ENCODE measurements around the gene MGAT5B. TPM values are rescaled to one million over a fixed set of nuclear protein-coding genes. Genes with fewer than 3 reads are reported as not detected.
A peak's percentile ranks its signal among the peaks of the same experiment; 100 is the strongest.

The MGAT5B gene
- total and polyA plus RNA-seq, 9 of the 15 experiments (the other 6 are each of a cell fraction or from before 2014, with no cell fraction given) = 0.09 to 0.43 (median 0.18) TPM; not detected in 4

GRCh38 chr17:76862494-76862893, 5.7 kb upstream of the MGAT5B start:
- CTCF ChIA-PET (ENCODE audit: low intra/inter-chr PET ratio) = no interaction called here
- TF ChIP-seq, protein P1, sequence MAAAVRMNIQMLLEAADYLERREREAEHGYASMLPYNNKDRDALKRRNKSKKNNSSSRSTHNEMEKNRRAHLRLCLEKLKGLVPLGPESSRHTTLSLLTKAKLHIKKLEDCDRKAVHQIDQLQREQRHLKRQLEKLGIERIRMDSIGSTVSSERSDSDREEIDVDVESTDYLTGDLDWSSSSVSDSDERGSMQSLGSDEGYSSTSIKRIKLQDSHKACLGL (CRISPR knock-in tag; IDR thresholded peaks at IDR 0.05; ENCODE audit: borderline replicate concordance, poor library complexity, severe bottlenecking) = no peak
- TF ChIP-seq FOXP4 (CRISPR knock-in tag; IDR thresholded peaks at IDR 0.05; ENCODE audit: borderline replicate concordance) (no peak), SNRNP70 (optimal IDR thresholded peaks at IDR 0.05; ENCODE audit: low read depth, low read length) (no peak), ZNF561 (CRISPR knock-in tag; conservative IDR thresholded peaks at IDR 0.05) (no peak), SFPQ (IDR thresholded peaks at IDR 0.05; ENCODE audit: low read depth, low read length) (no peak), RCOR1 (IDR thresholded peaks at IDR 0.05; ENCODE audit: borderline replicate concordance in 1 of 2, low read depth in 2 of 2, low read length in 2 of 2) (no peak)
- TF ChIP-seq, protein P2, sequence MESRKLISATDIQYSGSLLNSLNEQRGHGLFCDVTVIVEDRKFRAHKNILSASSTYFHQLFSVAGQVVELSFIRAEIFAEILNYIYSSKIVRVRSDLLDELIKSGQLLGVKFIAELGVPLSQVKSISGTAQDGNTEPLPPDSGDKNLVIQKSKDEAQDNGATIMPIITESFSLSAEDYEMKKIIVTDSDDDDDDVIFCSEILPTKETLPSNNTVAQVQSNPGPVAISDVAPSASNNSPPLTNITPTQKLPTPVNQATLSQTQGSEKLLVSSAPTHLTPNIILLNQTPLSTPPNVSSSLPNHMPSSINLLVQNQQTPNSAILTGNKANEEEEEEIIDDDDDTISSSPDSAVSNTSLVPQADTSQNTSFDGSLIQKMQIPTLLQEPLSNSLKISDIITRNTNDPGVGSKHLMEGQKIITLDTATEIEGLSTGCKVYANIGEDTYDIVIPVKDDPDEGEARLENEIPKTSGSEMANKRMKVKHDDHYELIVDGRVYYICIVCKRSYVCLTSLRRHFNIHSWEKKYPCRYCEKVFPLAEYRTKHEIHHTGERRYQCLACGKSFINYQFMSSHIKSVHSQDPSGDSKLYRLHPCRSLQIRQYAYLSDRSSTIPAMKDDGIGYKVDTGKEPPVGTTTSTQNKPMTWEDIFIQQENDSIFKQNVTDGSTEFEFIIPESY (CRISPR knock-in tag; IDR thresholded peaks at IDR 0.05) = 0 out of 2 replicates have a peak, but pooled peaks have one; percentile 10
- peaks cover 0 to 11% of the 10 kb centered on the region in 2 experiments; a peak in 3 of 5 replicates for H3K4me1 ChIP-seq (replicated peaks in 1 of 2; ENCODE audit: control insufficient read depth in 2 of 2, insufficient read depth in 2 of 2, low read length in 2 of 2)
- DNase-seq (ENCODE audit: extremely low read depth in 1 of 4, low spot score in 3 of 4) = no peak
- intact Hi-C loops (cut with micrococcal nuclease) = loop anchor here (10.0 kb wide), 1 partner anchor 82 kb away; no protein-coding TSS in a partner anchor
- no peak overlapping the region for H3K9ac ChIP-seq (ENCODE audit: insufficient read depth in 1 of 2, low read depth in 2 of 2, low read length in 2 of 2)
- peaks cover 0 to 7% of the 10 kb centered on the region in 2 experiments; a peak in 2 of 5 replicates for H3K27me3 ChIP-seq (ENCODE audit: control insufficient read depth in 2 of 2, insufficient read depth in 2 of 2, low read length in 2 of 2)
- H3K9me3 ChIP-seq (replicated peaks; ENCODE audit: control insufficient read depth, insufficient read depth, low read depth, low read length) = no peaks in the 10 kb centered on the region
- no peaks in the 10 kb centered on the region for H4K20me1 ChIP-seq (replicated peaks; ENCODE audit: control insufficient read depth, insufficient read depth, low read length)
- H3K79me2 ChIP-seq (ENCODE audit: control insufficient read depth, insufficient read depth, low read length) = no peaks in the 10 kb centered on the region
- POLR2A ChIA-PET = no interaction called here
- no peaks in the 10 kb centered on the region for H3K36me3 ChIP-seq (ENCODE audit: control insufficient read depth, insufficient read depth, low read length)
- no peak overlapping the region for H3K4me2 ChIP-seq (ENCODE audit: insufficient read depth, low read length)
- no peaks in the 10 kb centered on the region for H3K9me1 ChIP-seq (ENCODE audit: control insufficient read depth, insufficient read depth, low read length)
- no peak overlapping the region for H3K4me3 ChIP-seq
- no peak overlapping the region for H3K27ac ChIP-seq (ENCODE audit: extremely low read depth, low read depth, low read length)
- no peak overlapping the region for H2AFZ ChIP-seq (ENCODE audit: low read depth, low read length)
- BruUV-seq (replicated peaks) = no TSS peak
- in situ Hi-C loops (cut with MboI) = no loop called here
- WGBS (ENCODE audit: insufficient coverage, low coverage, missing lambda C conversion rate) = 26% methylated on average over 8 of the region's 12 CpGs
- FAIRE-seq = no peak
- no peak for ATAC-seq
